Right lobe of liver (tissue), 4 donors: ENCODE measurements around the gene KPNA1.

Experiments
- CTCF ChIP-seq, 4 donors: fragments of 200-600 bp in 3 of 4; fragments of 450-650 bp in 1 of 4; IDR thresholded peaks; one replicate each; pipeline versions ENCODE4 v1.5.1 to v1.8.0; 2016 to 2022; ENCODE audit warnings: antibody characterized with exemption in 4 of 4, mild to moderate bottlenecking in 2 of 4
- POLR2A ChIP-seq: fragments of 450-650 bp; IDR thresholded peaks from one replicate; pipeline ENCODE4 v1.6.1; 2017; ENCODE audit warnings: antibody characterized with exemption, mild to moderate bottlenecking
- donor health status: DM: no; HTN: no; CAD: no.
- donor health status: DM: no; HTN: no; CAD: no.
- donor health status: DM: no; HTN: yes; CAD: no.

GRCh38 chr3:122409446-122409845, 105.3 kb downstream of the KPNA1 start:
- TF ChIP-seq CTCF (IDR thresholded peaks at IDR 0.05): no peak
- no peak for TF ChIP-seq POLR2A
